Upper lobe of left lung (tissue), 4 donors: ENCODE measurements around the gene CELF5.

ENCODE experiments used
- CTCF ChIP-seq, 6 experiments: fragments of 450-650 bp in 4 of 6; fragments of 200-600 bp in 2 of 6; sonication (generic) in 2 of 6; IDR thresholded peaks; one replicate each; pipeline ENCODE4 v1.5.1; 2016 to 2019; ENCODE audit warnings: antibody characterized with exemption in 6 of 6
- EP300 ChIP-seq, 4 donors: sonication (generic); formaldehyde crosslinking; IDR thresholded peaks; one replicate each; pipeline ENCODE4 v1.5.1; 2017; ENCODE audit warnings: antibody characterized with exemption in 4 of 4, control low read depth in 2 of 4
- POLR2A ChIP-seq, 4 donors: fragments of 450-650 bp; IDR thresholded peaks; one replicate each; pipeline ENCODE4 v1.5.1; 2016 to 2017; ENCODE audit warnings: antibody characterized with exemption in 4 of 4, mild to moderate bottlenecking in 2 of 4
- POLR2AphosphoS5 ChIP-seq, 2 donors: sonication (generic); formaldehyde crosslinking; IDR thresholded peaks; one replicate each; pipeline ENCODE4 v1.5.1; 2017; ENCODE audit warnings: antibody characterized with exemption in 2 of 2

GRCh38 chr19:3304871-3305423, 80.5 kb downstream of the CELF5 start:
- TF ChIP-seq POLR2AphosphoS5 (IDR thresholded peaks at IDR 0.05) (no peak), CTCF (IDR thresholded peaks at IDR 0.05) (peak; percentile 63 to 84 (median 78)), POLR2A (IDR thresholded peaks at IDR 0.05) (no peak), EP300 (IDR thresholded peaks at IDR 0.05) (peak in 1 of 4 donors; percentile 51)
